Fibroblast of upper back skin (primary cell): ENCODE results near the gene TMEM237.

Experiments used
- DNase-seq: peaks from one replicate; pipeline ENCODE4 v3.0.0-alpha.2; 2013

TMEM237 gene

GRCh38 chr2:201639205-201639604 is 4.1 kb downstream of the TMEM237 start:
- no peak for DNase-seq

GRCh38 chr2:201638326-201638725 is 5.0 kb downstream of the TMEM237 start:
- no peak for DNase-seq

GRCh38 chr2:201633661-201634249 is 9.5 kb downstream of the TMEM237 start:
- DNase-seq = no peak

GRCh38 chr2:201631041-201631440 is 12.3 kb downstream of the TMEM237 start:
- DNase-seq = no peak

- DNase-seq = no peak
Measured at GRCh38 chr2:201630577-201630976, 12.7 kb downstream of the TMEM237 start.

- no peak for DNase-seq
Measured at GRCh38 chr2:201628545-201628944, 14.8 kb downstream of the TMEM237 start.

GRCh38 chr2:201622306-201622970 is 20.9 kb downstream of the TMEM237 start:
- no peak for DNase-seq

- no peak for DNase-seq
Measured at GRCh38 chr2:201621293-201621999, 21.9 kb downstream of the TMEM237 start.

- DNase-seq = peak; percentile 81
Measured at GRCh38 chr2:201618744-201619662, 24.3 kb downstream of the TMEM237 start.

- DNase-seq = no peak
Measured at GRCh38 chr2:201608021-201608420, 35.3 kb downstream of the TMEM237 start.

- DNase-seq = no peak
Measured at GRCh38 chr2:201607568-201607967, 35.7 kb downstream of the TMEM237 start.

GRCh38 chr2:201600906-201601305 is 42.4 kb downstream of the TMEM237 start:
- DNase-seq = no peak

GRCh38 chr2:201597397-201597796 is 45.9 kb downstream of the TMEM237 start:
- DNase-seq = no peak

- DNase-seq = peak; percentile 83
Measured at GRCh38 chr2:201580486-201580885, 62.8 kb downstream of the TMEM237 start.

GRCh38 chr2:201579536-201579935 is 63.8 kb downstream of the TMEM237 start:
- peak; percentile 55 for DNase-seq

GRCh38 chr2:201575971-201576370 is 67.3 kb downstream of the TMEM237 start:
- DNase-seq = no peak

GRCh38 chr2:201574766-201575165 is 68.5 kb downstream of the TMEM237 start:
- DNase-seq = no peak

GRCh38 chr2:201572846-201573508 is 70.3 kb downstream of the TMEM237 start:
- no peak for DNase-seq
